Measurements from ENCODE around the gene MTG1.

Gene MTG1

GRCh38 chr10:133349577-133350011 is 44.4 kb upstream of the MTG1 start:
- no peak overlapping the region for H3K4me3 ChIP-seq (ENCODE audit: low read depth, low read length)
- TF ChIP-seq POLR2A (IDR thresholded peaks at IDR 0.05; ENCODE audit: extremely low read depth, insufficient read length) (no peak), MYC (IDR thresholded peaks at IDR 0.05; ENCODE audit: low read depth, low read length) (no peak), MAX (IDR thresholded peaks at IDR 0.05; ENCODE audit: low read depth, low read length) (no peak), CTCF (IDR thresholded peaks at IDR 0.05; ENCODE audit: low read depth, low read length) (no peak)
- DNase-seq (ENCODE audit: low read depth) = no peak

GRCh38 chr10:133350283-133350949 is 43.5 kb upstream of the MTG1 start:
- no peak for DNase-seq (ENCODE audit: low read depth)
- no peak overlapping the region for H3K4me3 ChIP-seq (ENCODE audit: low read depth, low read length)
- TF ChIP-seq POLR2A (IDR thresholded peaks at IDR 0.05; ENCODE audit: extremely low read depth, insufficient read length) (no peak), MYC (IDR thresholded peaks at IDR 0.05; ENCODE audit: low read depth, low read length) (no peak), CTCF (IDR thresholded peaks at IDR 0.05; ENCODE audit: low read depth, low read length) (no peak), MAX (IDR thresholded peaks at IDR 0.05; ENCODE audit: low read depth, low read length) (no peak)

GRCh38 chr10:133350950-133351329 is 43.0 kb upstream of the MTG1 start:
- DNase-seq (ENCODE audit: low read depth) = no peak
- no peak overlapping the region for H3K4me3 ChIP-seq (ENCODE audit: low read depth, low read length)
- TF ChIP-seq CTCF (IDR thresholded peaks at IDR 0.05; ENCODE audit: low read depth, low read length) (no peak), POLR2A (IDR thresholded peaks at IDR 0.05; ENCODE audit: extremely low read depth, insufficient read length) (peak; percentile 26)

GRCh38 chr10:133351408-133352318 is 42.3 kb upstream of the MTG1 start:
- peak; percentile 55 for DNase-seq (ENCODE audit: low read depth)

More at GRCh38 chr10:133351408-133352318, 42.3 kb upstream of the MTG1 start:
- TF ChIP-seq POLR2A (IDR thresholded peaks at IDR 0.05; ENCODE audit: extremely low read depth, insufficient read length) (no peak), CTCF (IDR thresholded peaks at IDR 0.05; ENCODE audit: low read depth, low read length) (peak; percentile 40), MAX (IDR thresholded peaks at IDR 0.05; ENCODE audit: low read depth, low read length) (no peak), MYC (IDR thresholded peaks at IDR 0.05; ENCODE audit: low read depth, low read length) (0 out of 2 replicates have a peak, but pooled peaks have one; percentile 9)
- no peak overlapping the region for H3K4me3 ChIP-seq (ENCODE audit: low read depth, low read length)

All from NB4 (cell line).